GM23338 (cell line): ENCODE results near the gene GRIK2.

Experiments
- CTCF ChIP-seq, 2 experiments: fragments of 200-600 bp in 1 of 2; sonication (generic) in 1 of 2; conservative IDR thresholded peaks; 2 replicates each; pipeline versions ENCODE4 v1.5.1 to v1.6.1; 2016 to 2017; ENCODE audit warnings: antibody characterized with exemption in 2 of 2, low read depth in 2 of 2, mild to moderate bottlenecking in 2 of 2, moderate library complexity in 1 of 2
- EZH2 ChIP-seq: fragments of 200-600 bp; sonication (generic); IDR thresholded peaks from one replicate; pipeline ENCODE4 v1.8.0; 2017; ENCODE audit warnings: antibody characterized with exemption, mild to moderate bottlenecking, low read depth; ENCODE audit not compliant: unreplicated experiment
- POLR2AphosphoS5 ChIP-seq: IDR thresholded peaks from 2 replicates; pipeline ENCODE4 v1.6.1; 2016; ENCODE audit warnings: antibody characterized with exemption, low read depth
- REST ChIP-seq: IDR thresholded peaks from one replicate; pipeline ENCODE4 v1.6.1; 2018; ENCODE audit warnings: antibody characterized with exemption; ENCODE audit not compliant: unreplicated experiment

- TF ChIP-seq REST, result no peak
- TF ChIP-seq EZH2, result no peak
- TF ChIP-seq CTCF (conservative IDR thresholded peaks at IDR 0.05; ENCODE audit: low read depth in 2 of 2), result no peak
- TF ChIP-seq POLR2AphosphoS5, result no peak
These were observed 215.2 kb downstream of the GRIK2 start for GRCh38 chr6:101608703-101609102.
